Panc1 (cell line): Measurements from ENCODE around the gene ARHGAP45. TPM values are rescaled to one million over a fixed set of nuclear protein-coding genes. Genes with fewer than 3 reads are reported as not detected.

Experiments
- ATAC-seq: fragments of 200-7000 bp; cut with Tn5 transposase; 2 replicates; pipeline ENCODE4 v1.9.1; 2020; ENCODE audit warnings: mild to moderate bottlenecking, moderate library complexity
- BruUV-seq: library from RNA; stranded (reverse); fragments of 400-500 nt; replicated peaks from 2 replicates; lab custom pipeline; 2021; lab: Mats Ljungman, UMichigan
- CTCF ChIA-PET: fragments of 300-600 bp; sonication (Branson Sonifier 250); formaldehyde crosslinking; loops from one replicate; lab custom pipeline; 2022; ENCODE audit warnings: antibody characterized with exemption; lab: Charles Lee
- POLR2A ChIA-PET: fragments of 300-600 bp; sonication (Branson Sonifier 250); formaldehyde crosslinking; loops from one replicate; lab custom pipeline; 2022; ENCODE audit warnings: antibody characterized with exemption; lab: Charles Lee
- DNase-seq: peaks from one replicate; pipeline ENCODE4 v3.0.0-alpha.2; 2010; ENCODE audit warnings: low read depth, low spot score
- H3K27ac ChIP-seq: 2 replicates; pipeline ENCODE4 v1.5.1; 2011; ENCODE audit warnings: mild to moderate bottlenecking, low read length, inconsistent platforms
- H3K27me3 ChIP-seq: fragments of 200-500 bp; sonication (Bioruptor generic); 2 replicates; pipeline ENCODE4 v1.6.0; 2014; ENCODE audit warnings: low read length, inconsistent platforms; ENCODE audit not compliant: control insufficient read depth, insufficient read depth
- H3K36me3 ChIP-seq: fragments of 200-500 bp; sonication (Bioruptor generic); 2 replicates; pipeline ENCODE4 v1.5.1; 2014; ENCODE audit warnings: inconsistent platforms, mild to moderate bottlenecking, low read length, moderate library complexity; ENCODE audit not compliant: control insufficient read depth, insufficient read depth
- H3K4me1 ChIP-seq: 2 replicates; pipeline ENCODE4 v1.5.1; 2011; ENCODE audit warnings: inconsistent platforms, mild to moderate bottlenecking, low read length, moderate library complexity; ENCODE audit not compliant: control insufficient read depth, insufficient read depth
- H3K4me3 ChIP-seq, 2 experiments: 2 replicates each; pipeline ENCODE4 v1.5.1; 2011 to 2012; ENCODE audit warnings: low read depth in 2 of 2, low read length in 2 of 2, mild to moderate bottlenecking in 2 of 2, inconsistent platforms in 1 of 2, moderate library complexity in 1 of 2
- H3K9me3 ChIP-seq: fragments of 200-500 bp; sonication (Bioruptor generic); 2 replicates; pipeline ENCODE4 v1.5.1; 2014; ENCODE audit warnings: low read depth, mild to moderate bottlenecking, inconsistent platforms, low read length, moderate library complexity; ENCODE audit not compliant: control insufficient read depth, insufficient read depth
- POLR2AphosphoS5 ChIP-seq: IDR thresholded peaks from 2 replicates; pipeline ENCODE4 v1.6.1; 2012; ENCODE audit warnings: mild to moderate bottlenecking, low read depth, low read length, moderate library complexity
- SIN3A ChIP-seq: IDR thresholded peaks from 2 replicates; pipeline ENCODE4 v1.6.1; 2012; ENCODE audit warnings: low read depth, mild to moderate bottlenecking, low read length, moderate library complexity, borderline replicate concordance; ENCODE audit not compliant: insufficient read depth
- TCF7L2 ChIP-seq: IDR thresholded peaks from 2 replicates; pipeline ENCODE4 v1.6.1; 2011; ENCODE audit warnings: mild to moderate bottlenecking, low read depth, low read length, inconsistent platforms
- in situ Hi-C: cut with HindIII; loops from 2 replicates; pipeline ENCODE4 v1.10.0; 2016; ENCODE audit warnings: low sequenced_read_pairs, low pct_unique_long_range_greater_than_20kb
- intact Hi-C: fragments of 100-400 bp; cut with micrococcal nuclease; formaldehyde crosslinking; loops from one replicate; pipeline ENCODE4 v1.10.0; 2022; ENCODE audit not compliant: unreplicated experiment
- total RNA-seq: library from RNA; stranded (reverse); gene quantifications from one replicate; pipeline ENCODE4 v1.2.1, GENCODE V29; 2021; ENCODE audit not compliant: unreplicated experiment
- TF ChIP-seq, protein P1 (sequence below), 2 experiments: IDR thresholded peaks; 2 replicates each; pipeline ENCODE4 v1.6.1; 2011 to 2012; ENCODE audit warnings: low read depth in 2 of 2, control low read depth in 1 of 2, low read length in 1 of 2, mild to moderate bottlenecking in 1 of 2, moderate library complexity in 1 of 2; ENCODE audit not compliant: insufficient read depth in 1 of 2
- TF ChIP-seq, protein P2 (sequence below): fragments of 450-650 bp; IDR thresholded peaks from 2 replicates; pipeline ENCODE4 v1.5.1; 2017; ENCODE audit warnings: mild to moderate bottlenecking

Gene ARHGAP45
- total RNA-seq, 1 experiment from 2014 or later: 27.8 TPM

DNA sequence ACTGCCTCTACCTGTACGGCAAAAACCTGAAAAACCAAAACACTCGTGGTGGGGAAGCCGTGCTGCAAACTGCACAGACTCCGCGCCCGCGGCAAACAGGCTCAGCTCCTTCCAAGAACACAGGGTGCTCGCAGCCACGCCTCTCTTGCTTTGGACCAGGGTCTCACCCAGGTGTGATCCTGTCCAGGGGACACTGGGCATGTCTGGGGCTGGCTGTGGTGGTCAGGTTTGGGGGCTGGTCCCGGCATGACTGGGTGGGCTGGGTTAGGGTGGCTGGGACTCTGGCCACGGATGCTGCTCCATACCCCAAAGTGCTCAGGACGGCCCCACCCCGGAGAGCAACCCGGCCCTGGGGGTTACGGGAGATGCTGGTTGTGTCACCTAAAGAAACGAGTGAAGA is 50.7 kb downstream of the ARHGAP45 start:
- no peak for TF ChIP-seq TCF7L2
- TF ChIP-seq, protein P1, sequence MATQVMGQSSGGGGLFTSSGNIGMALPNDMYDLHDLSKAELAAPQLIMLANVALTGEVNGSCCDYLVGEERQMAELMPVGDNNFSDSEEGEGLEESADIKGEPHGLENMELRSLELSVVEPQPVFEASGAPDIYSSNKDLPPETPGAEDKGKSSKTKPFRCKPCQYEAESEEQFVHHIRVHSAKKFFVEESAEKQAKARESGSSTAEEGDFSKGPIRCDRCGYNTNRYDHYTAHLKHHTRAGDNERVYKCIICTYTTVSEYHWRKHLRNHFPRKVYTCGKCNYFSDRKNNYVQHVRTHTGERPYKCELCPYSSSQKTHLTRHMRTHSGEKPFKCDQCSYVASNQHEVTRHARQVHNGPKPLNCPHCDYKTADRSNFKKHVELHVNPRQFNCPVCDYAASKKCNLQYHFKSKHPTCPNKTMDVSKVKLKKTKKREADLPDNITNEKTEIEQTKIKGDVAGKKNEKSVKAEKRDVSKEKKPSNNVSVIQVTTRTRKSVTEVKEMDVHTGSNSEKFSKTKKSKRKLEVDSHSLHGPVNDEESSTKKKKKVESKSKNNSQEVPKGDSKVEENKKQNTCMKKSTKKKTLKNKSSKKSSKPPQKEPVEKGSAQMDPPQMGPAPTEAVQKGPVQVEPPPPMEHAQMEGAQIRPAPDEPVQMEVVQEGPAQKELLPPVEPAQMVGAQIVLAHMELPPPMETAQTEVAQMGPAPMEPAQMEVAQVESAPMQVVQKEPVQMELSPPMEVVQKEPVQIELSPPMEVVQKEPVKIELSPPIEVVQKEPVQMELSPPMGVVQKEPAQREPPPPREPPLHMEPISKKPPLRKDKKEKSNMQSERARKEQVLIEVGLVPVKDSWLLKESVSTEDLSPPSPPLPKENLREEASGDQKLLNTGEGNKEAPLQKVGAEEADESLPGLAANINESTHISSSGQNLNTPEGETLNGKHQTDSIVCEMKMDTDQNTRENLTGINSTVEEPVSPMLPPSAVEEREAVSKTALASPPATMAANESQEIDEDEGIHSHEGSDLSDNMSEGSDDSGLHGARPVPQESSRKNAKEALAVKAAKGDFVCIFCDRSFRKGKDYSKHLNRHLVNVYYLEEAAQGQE (IDR thresholded peaks at IDR 0.05; ENCODE audit: insufficient read depth in 1 of 2, low read depth in 2 of 2, low read length in 1 of 2): no peak
- TF ChIP-seq SIN3A: no peak
- TF ChIP-seq, protein P2, sequence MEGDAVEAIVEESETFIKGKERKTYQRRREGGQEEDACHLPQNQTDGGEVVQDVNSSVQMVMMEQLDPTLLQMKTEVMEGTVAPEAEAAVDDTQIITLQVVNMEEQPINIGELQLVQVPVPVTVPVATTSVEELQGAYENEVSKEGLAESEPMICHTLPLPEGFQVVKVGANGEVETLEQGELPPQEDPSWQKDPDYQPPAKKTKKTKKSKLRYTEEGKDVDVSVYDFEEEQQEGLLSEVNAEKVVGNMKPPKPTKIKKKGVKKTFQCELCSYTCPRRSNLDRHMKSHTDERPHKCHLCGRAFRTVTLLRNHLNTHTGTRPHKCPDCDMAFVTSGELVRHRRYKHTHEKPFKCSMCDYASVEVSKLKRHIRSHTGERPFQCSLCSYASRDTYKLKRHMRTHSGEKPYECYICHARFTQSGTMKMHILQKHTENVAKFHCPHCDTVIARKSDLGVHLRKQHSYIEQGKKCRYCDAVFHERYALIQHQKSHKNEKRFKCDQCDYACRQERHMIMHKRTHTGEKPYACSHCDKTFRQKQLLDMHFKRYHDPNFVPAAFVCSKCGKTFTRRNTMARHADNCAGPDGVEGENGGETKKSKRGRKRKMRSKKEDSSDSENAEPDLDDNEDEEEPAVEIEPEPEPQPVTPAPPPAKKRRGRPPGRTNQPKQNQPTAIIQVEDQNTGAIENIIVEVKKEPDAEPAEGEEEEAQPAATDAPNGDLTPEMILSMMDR: no peak
- TF ChIP-seq POLR2AphosphoS5: no peak
- DNase-seq: no peak
- no TSS peak for BruUV-seq
- no peaks in the 10 kb centered on the region for H3K27me3 ChIP-seq
- H3K27ac ChIP-seq: no peak overlapping the region
- ChIA-PET POLR2A (no interaction called here), CTCF (no interaction called here)
- peaks cover 15% of the 10 kb centered on the region for H3K4me1 ChIP-seq
- ATAC-seq: no peak
- no peak overlapping the region for H3K4me3 ChIP-seq
- in situ Hi-C loops (no loop called here), intact Hi-C loops (no loop called here)
- peaks cover 3% of the 10 kb centered on the region for H3K36me3 ChIP-seq
- H3K9me3 ChIP-seq: no peaks in the 10 kb centered on the region

DNA sequence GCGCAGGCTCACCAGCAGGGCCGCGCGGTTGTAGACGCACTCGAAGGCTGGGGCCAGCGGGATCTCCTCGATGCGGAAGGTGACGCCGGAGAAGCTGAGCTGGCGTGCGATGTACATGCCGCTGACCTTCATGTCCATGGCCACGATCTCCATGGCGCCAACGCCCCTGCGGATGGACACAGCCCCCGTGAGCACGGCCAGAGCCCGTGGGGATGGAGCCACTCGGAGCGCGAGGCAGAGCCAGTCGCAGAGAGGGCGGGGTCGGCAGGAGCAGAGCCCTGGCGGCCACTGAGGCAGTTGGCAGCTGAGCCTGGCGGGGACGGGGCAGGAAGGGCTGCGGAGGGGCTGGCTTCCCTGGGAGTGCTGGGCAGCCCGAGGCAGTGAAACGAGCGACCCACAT is 52.0 kb downstream of the ARHGAP45 start:
- intact Hi-C loops: no loop called here
- no peaks in the 10 kb centered on the region for H3K9me3 ChIP-seq
- TF ChIP-seq, protein P1 (IDR thresholded peaks at IDR 0.05; ENCODE audit: insufficient read depth in 1 of 2, low read depth in 2 of 2, low read length in 1 of 2): no peak
- TF ChIP-seq SIN3A: no peak
- no peak for TF ChIP-seq TCF7L2
- no peak for TF ChIP-seq POLR2AphosphoS5
- TF ChIP-seq, protein P2: no peak
- in situ Hi-C loops: no loop called here
- peaks cover 3% of the 10 kb centered on the region for H3K36me3 ChIP-seq
- no peak overlapping the region for H3K27ac ChIP-seq
- ATAC-seq (no peak), DNase-seq (no peak)
- no peaks in the 10 kb centered on the region for H3K27me3 ChIP-seq
- peaks cover 4% of the 10 kb centered on the region for H3K4me1 ChIP-seq
- H3K4me3 ChIP-seq: no peak overlapping the region
- no TSS peak for BruUV-seq
- CTCF ChIA-PET: no interaction called here
- POLR2A ChIA-PET: no interaction called here
